B cell (primary cell): ENCODE data around the gene PEA15. TPM values are rescaled to one million over a fixed set of nuclear protein-coding genes. Genes with fewer than 3 reads are reported as not detected.

Experiments
- ATAC-seq: fragments of 200-7000 bp; cut with Tn5 transposase; one replicate; pipeline ENCODE4 v1.10.0; 2021; ENCODE audit warnings: low read depth, mild to moderate bottlenecking, moderate number of reproducible peaks, moderate library complexity
- CTCF ChIA-PET: fragments of 350-600 bp; sonication (Branson Sonifier 250); formaldehyde crosslinking; loops from one replicate; lab custom pipeline; 2021; ENCODE audit warnings: antibody characterized with exemption, inconsistent platforms; lab: Charles Lee
- POLR2A ChIA-PET: fragments of 350-600 bp; sonication (Branson Sonifier 250); formaldehyde crosslinking; loops from one replicate; lab custom pipeline; 2021; ENCODE audit warnings: antibody characterized with exemption; lab: Charles Lee
- DNase-seq: peaks from one replicate; pipeline ENCODE4 v3.0.0; 2013
- H2AFZ ChIP-seq: 2 replicates; pipeline ENCODE4 v1.6.1; 2012; ENCODE audit warnings: mild to moderate bottlenecking, low read depth, low read length; ENCODE audit not compliant: insufficient read depth, poor library complexity, severe bottlenecking
- H3K27ac ChIP-seq, 2 donors: 1 replicate in 1 of 2; 2 replicates in 1 of 2; pipeline ENCODE4 v1.5.1; 2012 to 2013; ENCODE audit warnings: low read length in 2 of 2, mild to moderate bottlenecking in 2 of 2, moderate library complexity in 1 of 2
- H3K27me3 ChIP-seq, 4 experiments: fragments of 200-600 bp in 1 of 4; sonication (generic) in 1 of 4; replicated peaks in 1 of 4; 1 replicate in 2 of 4; 2 replicates in 2 of 4; pipeline versions ENCODE4 v1.6.1 to v1.7.0; 2013 to 2016; ENCODE audit warnings: low read length in 3 of 4, mild to moderate bottlenecking in 2 of 4, mixed read lengths in 1 of 4, moderate library complexity in 1 of 4; ENCODE audit not compliant: insufficient read depth in 4 of 4, control insufficient read depth in 3 of 4; ENCODE audit errors: control extremely low read depth in 1 of 4
- H3K36me3 ChIP-seq, 2 experiments: replicated peaks in 1 of 2; 1 replicate in 1 of 2; 2 replicates in 1 of 2; pipeline versions ENCODE4 v1.6.1 to v1.7.1; 2013; ENCODE audit warnings: low read length in 1 of 2; ENCODE audit not compliant: insufficient read depth in 2 of 2, control insufficient read depth in 1 of 2; ENCODE audit errors: control extremely low read depth in 1 of 2, extremely low read depth in 1 of 2
- H3K4me1 ChIP-seq, 2 donors: fragments of 200-600 bp in 1 of 2; sonication (generic) in 1 of 2; 1 replicate in 1 of 2; 2 replicates in 1 of 2; pipeline versions ENCODE4 v1.5.1 to v1.6.1; 2013 to 2017; ENCODE audit warnings: low read length in 2 of 2; ENCODE audit not compliant: control insufficient read depth in 2 of 2, insufficient read depth in 2 of 2
- H3K4me2 ChIP-seq: replicated peaks from 2 replicates; pipeline ENCODE3; 2012; ENCODE audit warnings: mild to moderate bottlenecking, low read depth, low read length; ENCODE audit not compliant: poor library complexity, severe bottlenecking
- H3K4me3 ChIP-seq, 5 experiments: fragments of 200-600 bp in 1 of 5; sonication (generic) in 1 of 5; 1 replicate in 3 of 5; 2 replicates in 2 of 5; pipeline versions ENCODE4 v1.5.1 to v1.7.0; 2011 to 2016; ENCODE audit warnings: low read length in 4 of 5, mild to moderate bottlenecking in 4 of 5, low read depth in 2 of 5, control low read depth in 1 of 5, moderate library complexity in 1 of 5; ENCODE audit not compliant: insufficient read depth in 1 of 5; ENCODE audit errors: control extremely low read depth in 1 of 5, extremely low read depth in 1 of 5
- H3K79me2 ChIP-seq: fragments of 200-600 bp; sonication (generic); one replicate; pipeline ENCODE4 v1.6.0; 2016; ENCODE audit warnings: low read length; ENCODE audit not compliant: control insufficient read depth, insufficient read depth
- H3K9ac ChIP-seq: fragments of 200-600 bp; sonication (generic); 2 replicates; pipeline ENCODE4 v1.6.1; 2017; ENCODE audit warnings: mild to moderate bottlenecking, low read length, moderate library complexity
- H3K9me3 ChIP-seq, 3 donors: one replicate each; pipeline versions ENCODE4 v1.6.1 to v1.7.1; 2013; ENCODE audit warnings: low read length in 2 of 3; ENCODE audit not compliant: control insufficient read depth in 2 of 3, insufficient read depth in 1 of 3; ENCODE audit errors: control extremely low read depth in 1 of 3
- H4K20me1 ChIP-seq: 2 replicates; pipeline ENCODE4 v1.6.0; 2012; ENCODE audit warnings: mild to moderate bottlenecking, low read length; ENCODE audit not compliant: insufficient read depth, control insufficient read depth, poor library complexity, severe bottlenecking
- H3K27ac Mint-ChIP-seq: one replicate; pipeline ENCODE4 v1.8.0; 2021; ENCODE audit warnings: mixed read lengths
- H3K27me3 Mint-ChIP-seq: one replicate; pipeline ENCODE4 v1.8.0; 2021; ENCODE audit warnings: mixed read lengths
- H3K4me1 Mint-ChIP-seq: one replicate; pipeline ENCODE4 v1.8.0; 2021; ENCODE audit warnings: mixed read lengths
- H3K4me3 Mint-ChIP-seq: one replicate; pipeline ENCODE4 v1.8.0; 2021; ENCODE audit warnings: mixed read lengths
- H3K9me3 Mint-ChIP-seq: one replicate; pipeline ENCODE4 v1.8.0; 2022; ENCODE audit warnings: mixed read lengths; ENCODE audit not compliant: insufficient read depth
- CTCF ChIP-seq: fragments of 200-600 bp; IDR thresholded peaks from one replicate; pipeline ENCODE4 v1.8.0; 2022; ENCODE audit warnings: antibody characterized with exemption, mild to moderate bottlenecking
- EZH2 ChIP-seq: IDR thresholded peaks from 2 replicates; pipeline ENCODE4 v1.6.1; 2012; ENCODE audit warnings: borderline replicate concordance, low read depth, mild to moderate bottlenecking, moderate library complexity, low read length; ENCODE audit not compliant: insufficient read depth, poor library complexity, severe bottlenecking
- WGBS: methylation state at CpG from one replicate; pipeline ENCODE4 v1.1.5; 2013; ENCODE audit warnings: missing lambda C conversion rate; ENCODE audit not compliant: insufficient coverage; 5-methylcytosine and 5-hydroxymethylcytosine counted together
- intact Hi-C: fragments of 100-400 bp; cut with micrococcal nuclease; formaldehyde crosslinking; loops from one replicate; pipeline ENCODE4 v1.10.0; 2022
- polyA plus RNA-seq: library from polyadenylated mRNA; depleted of rRNA; stranded (reverse); fragments of >200 nt; gene quantifications from 2 replicates; pipeline ENCODE4 v1.2.3, GENCODE V29; 2012
- total RNA-seq, 2 donors: library from RNA; stranded (reverse); fragments of 120-200 nt in 1 of 2; gene quantifications; 1 replicate in 1 of 2; 2 replicates in 1 of 2; pipeline versions ENCODE4 v1.2.3 to v1.2.4, GENCODE V29; 2013 to 2022

PEA15 gene
- total and polyA plus RNA-seq, 2 donors (not counting 1 experiment from before 2014, with no cell fraction given): 81.7 to 91.4 TPM

GRCh38 chr1:160219062-160219929, 14.1 kb downstream of the PEA15 start:
- ATAC-seq (no peak), DNase-seq (peak; percentile 34)
- H3K27ac Mint-ChIP-seq: peak overlapping the region; percentile 57
- WGBS: 93% methylated on average over 4 of the region's 4 CpGs
- no peak for TF ChIP-seq EZH2
- TF ChIP-seq CTCF: no peak
- Histone ChIP-seq H4K20me1 (no peaks in the 10 kb centered on the region), H3K36me3 (peaks cover 35 to 97% of the 10 kb centered on the region in 2 experiments), H3K4me3 (no peak overlapping the region), H3K27ac (peak overlapping the region in 1 of 2 donors; percentile 13), H3K27me3 (no peaks in the 10 kb centered on the region), H3K79me2 (no peaks in the 10 kb centered on the region), H3K4me1 (no peaks in the 10 kb centered on the region), H2AFZ (no peak overlapping the region), H3K4me2 (no peak overlapping the region), H3K9ac (no peak overlapping the region), H3K9me3 (no peaks in the 10 kb centered on the region)
- H3K4me3 Mint-ChIP-seq: no peak overlapping the region
- H3K27me3 Mint-ChIP-seq: no peaks in the 10 kb centered on the region
- no peaks in the 10 kb centered on the region for H3K9me3 Mint-ChIP-seq
- POLR2A ChIA-PET: interaction anchor here (1.1 kb wide), 1 partner anchor 30 kb away, joined by 7 read pairs; no protein-coding TSS in a partner anchor
- H3K4me1 Mint-ChIP-seq: no peaks in the 10 kb centered on the region
- intact Hi-C loops: loop anchor here (1.0 kb wide), 1 partner anchor 26 kb away; no protein-coding TSS in a partner anchor
- CTCF ChIA-PET: interaction anchor here (0.6 to 5.9 kb wide), 24 partner anchors 8 to 157 kb away, joined by 3 to 103 read pairs (median 5); partner anchors contain the start of gene PEA15

GRCh38 chr1:160220301-160220700, 15.1 kb downstream of the PEA15 start:
- DNase-seq (no peak), ATAC-seq (no peak)
- 90% methylated on average over 2 of the region's 2 CpGs for WGBS
- Histone ChIP-seq H3K36me3 (peaks cover 32 to 98% of the 10 kb centered on the region in 2 experiments), H3K4me1 (no peaks in the 10 kb centered on the region), H3K9ac (no peak overlapping the region), H2AFZ (no peak overlapping the region), H3K79me2 (no peaks in the 10 kb centered on the region), H4K20me1 (no peaks in the 10 kb centered on the region), H3K27ac (no peak overlapping the region), H3K4me2 (no peak overlapping the region), H3K27me3 (no peaks in the 10 kb centered on the region), H3K9me3 (no peaks in the 10 kb centered on the region), H3K4me3 (no peak overlapping the region)
- intact Hi-C loops: no loop called here
- CTCF ChIA-PET: interaction anchor here (0.7 to 5.9 kb wide), 16 partner anchors 9 to 156 kb away, joined by 3 to 103 read pairs (median 10); partner anchors contain the start of gene PEA15
- Mint-ChIP-seq H3K27ac (no peak overlapping the region), H3K27me3 (no peaks in the 10 kb centered on the region), H3K9me3 (no peaks in the 10 kb centered on the region), H3K4me3 (no peak overlapping the region), H3K4me1 (no peaks in the 10 kb centered on the region)
- POLR2A ChIA-PET: interaction anchor here (0.6 to 1.1 kb wide), 2 partner anchors 28 to 29 kb away, joined by 3 to 7 read pairs; no protein-coding TSS in a partner anchor
- TF ChIP-seq CTCF (no peak), EZH2 (no peak)
